H9 (cell line): Measurements from ENCODE around the gene ZNF2. TPM values are rescaled to one million over a fixed set of nuclear protein-coding genes. Genes with fewer than 3 reads are reported as not detected.

ENCODE experiments used
- DNase-seq: peaks from one replicate; pipeline ENCODE4 v3.0.0-alpha.2; 2017
- H2AFZ ChIP-seq: one replicate; pipeline ENCODE4 v1.6.1; 2013; ENCODE audit warnings: mild to moderate bottlenecking, low read length, control low read depth, moderate library complexity
- H2AK5ac ChIP-seq: 2 replicates; pipeline ENCODE4 v1.6.1; 2013; ENCODE audit warnings: low read length, control low read depth, mixed read lengths; ENCODE audit not compliant: insufficient read length
- H2BK120ac ChIP-seq: one replicate; pipeline ENCODE4 v1.6.1; 2013; ENCODE audit warnings: low read depth, mild to moderate bottlenecking, low read length, control low read depth, inconsistent platforms; ENCODE audit not compliant: poor library complexity, severe bottlenecking
- H2BK12ac ChIP-seq: 2 replicates; pipeline ENCODE4 v1.6.1; 2013; ENCODE audit warnings: low read length, control low read depth, mixed read lengths, low read depth; ENCODE audit not compliant: insufficient read length
- H2BK15ac ChIP-seq: 2 replicates; pipeline ENCODE4 v1.6.1; 2013; ENCODE audit warnings: low read depth, low read length, control low read depth
- H2BK20ac ChIP-seq: one replicate; pipeline ENCODE4 v1.6.1; 2013; ENCODE audit warnings: low read depth, mild to moderate bottlenecking, low read length, control low read depth, inconsistent platforms; ENCODE audit not compliant: poor library complexity, severe bottlenecking
- H2BK5ac ChIP-seq: 2 replicates; pipeline ENCODE4 v1.6.1; 2013; ENCODE audit warnings: low read length, control low read depth, mixed read lengths; ENCODE audit not compliant: insufficient read length
- H3K14ac ChIP-seq: 2 replicates; pipeline ENCODE4 v1.6.1; 2013; ENCODE audit warnings: low read length, control low read depth; ENCODE audit not compliant: insufficient read depth
- H3K18ac ChIP-seq: 2 replicates; pipeline ENCODE4 v1.6.1; 2013; ENCODE audit warnings: low read depth, mild to moderate bottlenecking, mixed read lengths, low read length, control low read depth; ENCODE audit not compliant: insufficient read length
- H3K23ac ChIP-seq: 2 replicates; pipeline ENCODE4 v1.6.1; 2013; ENCODE audit warnings: low read length, control low read depth, mixed read lengths, low read depth; ENCODE audit not compliant: insufficient read length
- H3K23me2 ChIP-seq: 2 replicates; pipeline ENCODE4 v1.6.1; 2013; ENCODE audit warnings: low read depth, mild to moderate bottlenecking, mixed read lengths, low read length, control low read depth; ENCODE audit not compliant: insufficient read length, poor library complexity, severe bottlenecking
- H3K27ac ChIP-seq: 2 replicates; pipeline ENCODE4 v1.5.1; 2013; ENCODE audit warnings: low read length, control low read depth, mixed read lengths, low read depth; ENCODE audit not compliant: insufficient read length
- H3K27me3 ChIP-seq: 2 replicates; pipeline ENCODE4 v1.6.1; 2013; ENCODE audit warnings: low read length, control low read depth, inconsistent platforms; ENCODE audit not compliant: insufficient read depth
- H3K4ac ChIP-seq: 2 replicates; pipeline ENCODE4 v1.6.1; 2013; ENCODE audit warnings: low read depth, mild to moderate bottlenecking, control low read depth, inconsistent platforms, low read length, moderate library complexity
- H3K4me1 ChIP-seq: 2 replicates; pipeline ENCODE4 v1.6.1; 2013; ENCODE audit warnings: low read length, control low read depth, inconsistent platforms; ENCODE audit not compliant: insufficient read depth
- H3K4me2 ChIP-seq: 2 replicates; pipeline ENCODE4 v1.6.1; 2013; ENCODE audit warnings: low read length, control low read depth, mixed read lengths; ENCODE audit not compliant: insufficient read length, insufficient read depth
- H3K56ac ChIP-seq: 2 replicates; pipeline ENCODE4 v1.6.1; 2013; ENCODE audit warnings: low read depth, mild to moderate bottlenecking, mixed read lengths, low read length, control low read depth; ENCODE audit not compliant: insufficient read length
- H3K79me1 ChIP-seq: 2 replicates; pipeline ENCODE4 v1.6.1; 2013; ENCODE audit warnings: low read depth, mild to moderate bottlenecking, moderate library complexity, low read length, control low read depth, inconsistent platforms; ENCODE audit not compliant: insufficient read depth, poor library complexity, severe bottlenecking
- H3K79me2 ChIP-seq: 2 replicates; pipeline ENCODE4 v1.6.1; 2013; ENCODE audit warnings: low read length, control low read depth, inconsistent platforms; ENCODE audit not compliant: insufficient read depth
- H3K9ac ChIP-seq: 2 replicates; pipeline ENCODE4 v1.6.1; 2013; ENCODE audit warnings: low read length, control low read depth, mixed read lengths; ENCODE audit not compliant: insufficient read length; ENCODE audit errors: extremely low read depth
- H3K9me3 ChIP-seq: one replicate; pipeline ENCODE4 v1.6.1; 2013; ENCODE audit warnings: low read depth, low read length, inconsistent platforms; ENCODE audit not compliant: control insufficient read depth
- H3T11ph ChIP-seq: one replicate; pipeline ENCODE4 v1.6.1; 2013; ENCODE audit warnings: mild to moderate bottlenecking, low read length, control low read depth, inconsistent platforms
- H4K20me1 ChIP-seq: one replicate; pipeline ENCODE4 v1.6.1; 2013; ENCODE audit not compliant: control insufficient read depth, insufficient read length, insufficient read depth
- H4K5ac ChIP-seq: 2 replicates; pipeline ENCODE4 v1.6.1; 2013; ENCODE audit warnings: low read depth, mild to moderate bottlenecking, mixed read lengths, low read length, control low read depth; ENCODE audit not compliant: insufficient read length
- H4K8ac ChIP-seq: replicated peaks from 2 replicates; pipeline ENCODE4 v1.6.1; 2013; ENCODE audit warnings: low read length, control low read depth, mixed read lengths, low read depth; ENCODE audit not compliant: insufficient read length
- H4K91ac ChIP-seq: 2 replicates; pipeline ENCODE4 v1.6.1; 2013; ENCODE audit warnings: low read depth, mild to moderate bottlenecking, moderate library complexity, mixed read lengths, low read length, control low read depth; ENCODE audit not compliant: insufficient read length
- H3K27ac Mint-ChIP-seq, 3 experiments: 2 replicates in 2 of 3; 3 replicates in 1 of 3; pipeline ENCODE4 v1.8.0; 2020 to 2021; ENCODE audit warnings: mixed read lengths in 3 of 3, mild to moderate bottlenecking in 1 of 3, moderate library complexity in 1 of 3
- H3K27me3 Mint-ChIP-seq: 2 replicates; pipeline ENCODE4 v1.8.0; 2021; ENCODE audit warnings: low read depth, mild to moderate bottlenecking, moderate library complexity, mixed read lengths
- H3K36me3 Mint-ChIP-seq, 3 experiments: 2 replicates in 2 of 3; 3 replicates in 1 of 3; pipeline ENCODE4 v1.8.0; 2020 to 2021; ENCODE audit warnings: low read depth in 3 of 3, mixed read lengths in 3 of 3; ENCODE audit not compliant: insufficient read depth in 1 of 3
- H3K4me1 Mint-ChIP-seq, 2 experiments: 2 replicates each; pipeline ENCODE4 v1.8.0; 2020; ENCODE audit warnings: mixed read lengths in 2 of 2
- H3K4me3 Mint-ChIP-seq, 2 experiments: 2 replicates in 1 of 2; 3 replicates in 1 of 2; pipeline ENCODE4 v1.8.0; 2020 to 2021; ENCODE audit warnings: mild to moderate bottlenecking in 2 of 2, mixed read lengths in 2 of 2, moderate library complexity in 1 of 2
- H3K9me3 Mint-ChIP-seq, 2 experiments: 2 replicates in 1 of 2; 3 replicates in 1 of 2; pipeline ENCODE4 v1.8.0; 2020; ENCODE audit warnings: mild to moderate bottlenecking in 2 of 2, mixed read lengths in 2 of 2, moderate library complexity in 1 of 2
- WGBS: extraction: QIAGEN DNeasy Blood & Tissue Kit; methylation state at CpG from one replicate; pipeline ENCODE4 v1.1.7; 2013; ENCODE audit warnings: missing lambda C conversion rate, low lambda C conversion rate, mixed read lengths; ENCODE audit not compliant: insufficient read length; ENCODE audit errors: extremely low coverage; 5-methylcytosine and 5-hydroxymethylcytosine counted together
- total RNA-seq: library from RNA; stranded (reverse); gene quantifications from 2 replicates; pipeline ENCODE4 v1.2.1, GENCODE V29; 2021
- TF ChIP-seq, protein P1 (sequence below): fragments of 200-600 bp; sonication (generic); conservative IDR thresholded peaks from 3 replicates; pipeline ENCODE4 v1.8.0; 2021; ENCODE audit warnings: antibody characterized with exemption, mild to moderate bottlenecking

The ZNF2 gene
- total RNA-seq, 1 experiment from 2014 or later, result 2.2 TPM

GRCh38 chr2:95166065-95166763 is 605 bp downstream of the ZNF2 start:
- H3K9ac ChIP-seq, result peak overlapping the region; percentile 74
- H3K27me3 Mint-ChIP-seq, result no peaks in the 10 kb centered on the region; the same call in none of the 2 replicates
- H3K4me2 ChIP-seq, result peak overlapping the region; percentile 94
- H3K79me1 ChIP-seq, result peaks cover 2% of the 10 kb centered on the region
- H2BK15ac ChIP-seq, result no peak overlapping the region
- H3K79me2 ChIP-seq, result no peaks in the 10 kb centered on the region
- no peak for DNase-seq
- peaks cover 0 to 2% (median 0%) of the 10 kb centered on the region in 3 experiments; a peak in 1 of 7 replicates for H3K36me3 Mint-ChIP-seq
- no peaks in the 10 kb centered on the region; the same call in 1 of the 2 replicates for H3K4me1 ChIP-seq
- no peaks in the 10 kb centered on the region for H4K20me1 ChIP-seq
- H2BK5ac ChIP-seq, result no peak overlapping the region
- no peaks in the 10 kb centered on the region; a peak in 2 of 5 replicates for H3K9me3 Mint-ChIP-seq
- no peak overlapping the region for H2BK12ac ChIP-seq
- no peak overlapping the region for H2AFZ ChIP-seq
- H3K56ac ChIP-seq, result no peak overlapping the region
- H3K4me1 Mint-ChIP-seq, result peaks cover 12 to 18% of the 10 kb centered on the region in 2 experiments
- no peak overlapping the region for H4K5ac ChIP-seq
- no peak overlapping the region for H4K91ac ChIP-seq
- H3K4me3 Mint-ChIP-seq, result peak overlapping the region; percentile 99
- H2BK20ac ChIP-seq, result no peak overlapping the region
- H3K18ac ChIP-seq, result no peak overlapping the region
- no peak overlapping the region for H3K4ac ChIP-seq
- no peak overlapping the region for H2BK120ac ChIP-seq
- no peak overlapping the region for H4K8ac ChIP-seq
- H3K27ac Mint-ChIP-seq, result peak overlapping the region in 2 of 3 experiments; percentile 96; a peak in 2 of 7 replicates
- no peak overlapping the region for H3K14ac ChIP-seq
- H3K27ac ChIP-seq, result no peak overlapping the region
- H3T11ph ChIP-seq, result no peak overlapping the region
- H2AK5ac ChIP-seq, result no peak overlapping the region
- no peaks in the 10 kb centered on the region for H3K9me3 ChIP-seq
- TF ChIP-seq, protein P1, sequence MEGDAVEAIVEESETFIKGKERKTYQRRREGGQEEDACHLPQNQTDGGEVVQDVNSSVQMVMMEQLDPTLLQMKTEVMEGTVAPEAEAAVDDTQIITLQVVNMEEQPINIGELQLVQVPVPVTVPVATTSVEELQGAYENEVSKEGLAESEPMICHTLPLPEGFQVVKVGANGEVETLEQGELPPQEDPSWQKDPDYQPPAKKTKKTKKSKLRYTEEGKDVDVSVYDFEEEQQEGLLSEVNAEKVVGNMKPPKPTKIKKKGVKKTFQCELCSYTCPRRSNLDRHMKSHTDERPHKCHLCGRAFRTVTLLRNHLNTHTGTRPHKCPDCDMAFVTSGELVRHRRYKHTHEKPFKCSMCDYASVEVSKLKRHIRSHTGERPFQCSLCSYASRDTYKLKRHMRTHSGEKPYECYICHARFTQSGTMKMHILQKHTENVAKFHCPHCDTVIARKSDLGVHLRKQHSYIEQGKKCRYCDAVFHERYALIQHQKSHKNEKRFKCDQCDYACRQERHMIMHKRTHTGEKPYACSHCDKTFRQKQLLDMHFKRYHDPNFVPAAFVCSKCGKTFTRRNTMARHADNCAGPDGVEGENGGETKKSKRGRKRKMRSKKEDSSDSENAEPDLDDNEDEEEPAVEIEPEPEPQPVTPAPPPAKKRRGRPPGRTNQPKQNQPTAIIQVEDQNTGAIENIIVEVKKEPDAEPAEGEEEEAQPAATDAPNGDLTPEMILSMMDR, result no peak
- H3K23ac ChIP-seq, result no peak overlapping the region
- WGBS, result no CpG with 5 or more reads among the region's 16 CpGs
- no peaks in the 10 kb centered on the region for H3K27me3 ChIP-seq
- H3K23me2 ChIP-seq, result peaks cover 10% of the 10 kb centered on the region
